GM23248 (cell line): ENCODE data around the gene OR5K3.

Experiments used
- EZH2 ChIP-seq: fragments of 200-600 bp; sonication (generic); IDR thresholded peaks from 2 replicates; pipeline ENCODE4 v1.6.1; 2018; ENCODE audit warnings: antibody characterized with exemption, mild to moderate bottlenecking; ENCODE audit not compliant: insufficient read depth, poor library complexity, severe bottlenecking
- EZH2phosphoT487 ChIP-seq: fragments of 200-600 bp; sonication (generic); IDR thresholded peaks from 2 replicates; pipeline ENCODE4 v1.6.1; 2018; ENCODE audit warnings: antibody characterized with exemption, moderate library complexity, mild to moderate bottlenecking, low read depth; ENCODE audit not compliant: insufficient read depth

GRCh38 chr3:98432575-98432974 is 42.1 kb downstream of the OR5K3 start:
- TF ChIP-seq EZH2 (no peak), EZH2phosphoT487 (no peak)
